Right atrium auricular region (tissue), 2 donors: Measurements from ENCODE around the gene EFTUD2. TPM values are rescaled to one million over a fixed set of nuclear protein-coding genes. Genes with fewer than 3 reads are reported as not detected.
A peak's percentile ranks its signal among the peaks of the same experiment; 100 is the strongest.
"Not testable (repeated sequence)": the region's sequence is repeated elsewhere in the genome, so short reads cannot be mapped to it uniquely, and the experiment has no call there.

Experiments
- DNase-seq: peaks from one replicate; pipeline ENCODE4 v3.0.0-alpha.2; 2019; ENCODE audit warnings: low spot score
- H3K27ac ChIP-seq, 2 donors: fragments of 200-600 bp; sonication (generic); 1 replicate in 1 of 2; 2 replicates in 1 of 2; pipeline ENCODE4 v1.5.1; 2016 to 2019
- H3K27me3 ChIP-seq, 2 donors: fragments of 200-600 bp; sonication (generic); one replicate each; pipeline versions ENCODE4 v1.5.1 to v1.6.0; 2017 to 2019
- H3K36me3 ChIP-seq: fragments of 200-600 bp; sonication (generic); one replicate; pipeline ENCODE4 v1.5.1; 2016
- H3K4me1 ChIP-seq, 2 donors: fragments of 200-600 bp; sonication (generic); one replicate each; pipeline versions ENCODE4 v1.5.1 to v1.6.0; 2017 to 2019
- H3K4me3 ChIP-seq, 2 donors: fragments of 200-600 bp; sonication (generic); 1 replicate in 1 of 2; 2 replicates in 1 of 2; pipeline ENCODE4 v1.5.1; 2017 to 2019; ENCODE audit warnings: mild to moderate bottlenecking in 1 of 2, moderate library complexity in 1 of 2
- H3K9me3 ChIP-seq, 2 donors: fragments of 200-600 bp; sonication (generic); one replicate each; pipeline ENCODE4 v1.5.1; 2019
- total RNA-seq, 2 donors: library from RNA; depleted of rRNA; stranded (reverse); fragments of >200 nt; gene quantifications; one replicate each; pipeline ENCODE4 v1.1.0, GENCODE V29; 2016
- TF ChIP-seq, protein P1 (sequence below), 2 donors: fragments of 200-600 bp; sonication (generic); IDR thresholded peaks; one replicate each; pipeline ENCODE4 v1.5.1; 2019; ENCODE audit warnings: antibody characterized with exemption in 2 of 2

Gene EFTUD2
- total RNA-seq, 2 donors from 2014 or later, result 36.8 to 36.9 TPM

DNA sequence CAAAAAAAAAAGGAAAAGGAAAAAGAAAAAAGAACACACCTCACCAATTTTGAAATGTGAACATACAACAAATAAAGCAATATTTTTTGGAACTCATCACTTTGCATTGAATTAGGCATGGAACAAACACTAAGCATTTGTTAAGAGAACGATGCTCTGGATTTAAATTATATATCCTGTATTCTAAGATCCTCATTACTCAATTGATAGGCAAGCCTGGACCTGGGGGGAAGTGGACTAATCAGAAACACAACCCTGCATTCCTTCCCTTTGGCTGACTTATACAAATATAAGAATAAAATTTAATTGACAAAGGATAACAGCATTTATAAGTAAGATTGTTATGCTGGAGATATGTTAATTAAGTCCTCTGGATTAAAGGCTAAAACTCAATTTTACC lies 71.4 kb downstream of the EFTUD2 start:
- no peaks in the 10 kb centered on the region for H3K36me3 ChIP-seq
- no peaks in the 10 kb centered on the region for H3K9me3 ChIP-seq
- H3K27ac ChIP-seq, result peak overlapping the region; percentile 90 to 94
- H3K4me1 ChIP-seq, result peaks cover 0 to 20% of the 10 kb centered on the region in 2 donors
- H3K27me3 ChIP-seq, result no peaks in the 10 kb centered on the region
- H3K4me3 ChIP-seq, result peak overlapping the region; percentile 75 to 87
- TF ChIP-seq, protein P1, sequence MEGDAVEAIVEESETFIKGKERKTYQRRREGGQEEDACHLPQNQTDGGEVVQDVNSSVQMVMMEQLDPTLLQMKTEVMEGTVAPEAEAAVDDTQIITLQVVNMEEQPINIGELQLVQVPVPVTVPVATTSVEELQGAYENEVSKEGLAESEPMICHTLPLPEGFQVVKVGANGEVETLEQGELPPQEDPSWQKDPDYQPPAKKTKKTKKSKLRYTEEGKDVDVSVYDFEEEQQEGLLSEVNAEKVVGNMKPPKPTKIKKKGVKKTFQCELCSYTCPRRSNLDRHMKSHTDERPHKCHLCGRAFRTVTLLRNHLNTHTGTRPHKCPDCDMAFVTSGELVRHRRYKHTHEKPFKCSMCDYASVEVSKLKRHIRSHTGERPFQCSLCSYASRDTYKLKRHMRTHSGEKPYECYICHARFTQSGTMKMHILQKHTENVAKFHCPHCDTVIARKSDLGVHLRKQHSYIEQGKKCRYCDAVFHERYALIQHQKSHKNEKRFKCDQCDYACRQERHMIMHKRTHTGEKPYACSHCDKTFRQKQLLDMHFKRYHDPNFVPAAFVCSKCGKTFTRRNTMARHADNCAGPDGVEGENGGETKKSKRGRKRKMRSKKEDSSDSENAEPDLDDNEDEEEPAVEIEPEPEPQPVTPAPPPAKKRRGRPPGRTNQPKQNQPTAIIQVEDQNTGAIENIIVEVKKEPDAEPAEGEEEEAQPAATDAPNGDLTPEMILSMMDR (IDR thresholded peaks at IDR 0.05), result no peak
- no peak for DNase-seq

GRCh38 chr17:44826123-44826790 lies 73.0 kb downstream of the EFTUD2 start:
- DNase-seq, result no peak
- Histone ChIP-seq H3K36me3 (no peaks in the 10 kb centered on the region), H3K4me1 (peaks cover 0 to 19% of the 10 kb centered on the region in 2 donors), H3K27ac (peak overlapping the region; percentile 90 to 94), H3K9me3 (no peaks in the 10 kb centered on the region), H3K4me3 (no peak overlapping the region), H3K27me3 (no peaks in the 10 kb centered on the region)
- TF ChIP-seq, protein P1 (IDR thresholded peaks at IDR 0.05), result no peak

DNA sequence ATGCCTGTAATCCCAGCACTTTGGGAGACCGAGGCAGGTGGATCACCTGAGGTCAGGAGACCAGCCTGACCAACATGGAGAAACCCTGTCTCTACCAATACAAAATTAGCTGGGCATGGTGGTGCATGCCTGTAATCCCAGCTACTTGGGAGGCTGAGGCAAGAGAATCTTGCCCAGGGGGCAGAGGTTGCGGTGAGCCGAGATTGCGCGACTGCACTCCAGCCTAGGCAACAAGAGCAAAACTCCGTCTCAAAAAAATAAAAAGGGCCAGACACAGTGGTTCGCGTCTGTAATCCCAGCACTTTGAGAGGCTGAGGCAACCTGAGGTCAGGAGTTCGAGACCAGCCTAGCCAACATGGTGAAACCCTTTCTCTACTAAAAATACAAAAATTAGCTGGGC lies 74.0 kb downstream of the EFTUD2 start:
- H3K27me3 ChIP-seq, H3K9me3 ChIP-seq, H3K4me3 ChIP-seq, DNase-seq, H3K36me3 ChIP-seq: not testable (repeated sequence)
- peaks cover 0 to 18% of the 10 kb centered on the region in 2 donors for H3K4me1 ChIP-seq
- peak overlapping the region in 1 of 2 donors; percentile 94 for H3K27ac ChIP-seq

- H3K36me3 ChIP-seq, result no peaks in the 10 kb centered on the region
- H3K27ac ChIP-seq, result peak overlapping the region; percentile 60 to 79
- peaks cover 0 to 19% of the 10 kb centered on the region in 2 donors for H3K4me1 ChIP-seq
- H3K4me3 ChIP-seq, result no peak overlapping the region
- DNase-seq, result no peak
- H3K27me3 ChIP-seq, result no peaks in the 10 kb centered on the region
- TF ChIP-seq, protein P1 (IDR thresholded peaks at IDR 0.05), result no peak
- H3K9me3 ChIP-seq, result no peaks in the 10 kb centered on the region
Observed at GRCh38 chr17:44820631-44821212, 78.5 kb downstream of the EFTUD2 start.

GRCh38 chr17:44818508-44818907 lies 80.7 kb downstream of the EFTUD2 start:
- H3K9me3 ChIP-seq, H3K27me3 ChIP-seq, DNase-seq, H3K36me3 ChIP-seq, H3K4me3 ChIP-seq: not testable (repeated sequence)
- Histone ChIP-seq H3K4me1 (peaks cover 0 to 19% of the 10 kb centered on the region in 2 donors), H3K27ac (peak overlapping the region in 1 of 2 donors; percentile 79)

DNA sequence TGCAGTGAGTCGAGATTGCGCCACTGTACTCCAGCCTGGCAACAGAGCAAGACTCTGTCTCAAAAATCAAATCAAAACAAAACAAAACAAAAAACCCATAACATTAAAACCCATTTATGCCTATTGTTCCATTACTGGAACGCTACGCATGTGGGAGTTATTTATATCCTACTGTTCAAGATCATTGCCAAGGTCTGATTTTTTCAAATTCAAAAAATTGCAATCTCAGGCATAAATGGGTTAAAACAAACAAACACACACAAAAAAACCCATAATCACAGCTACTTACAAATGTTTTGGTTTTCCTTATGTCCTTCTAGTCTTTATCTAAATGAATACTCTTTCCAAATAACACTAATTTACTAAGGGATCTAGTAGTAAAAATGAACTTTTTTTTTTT lies 87.0 kb downstream of the EFTUD2 start:
- TF ChIP-seq, protein P1 (IDR thresholded peaks at IDR 0.05), result no peak
- Histone ChIP-seq H3K27me3 (no peaks in the 10 kb centered on the region), H3K4me1 (peaks cover 0 to 23% of the 10 kb centered on the region in 2 donors), H3K9me3 (no peaks in the 10 kb centered on the region), H3K27ac (peak overlapping the region; percentile 39 to 43), H3K4me3 (no peak overlapping the region), H3K36me3 (no peaks in the 10 kb centered on the region)
- DNase-seq, result no peak

DNA sequence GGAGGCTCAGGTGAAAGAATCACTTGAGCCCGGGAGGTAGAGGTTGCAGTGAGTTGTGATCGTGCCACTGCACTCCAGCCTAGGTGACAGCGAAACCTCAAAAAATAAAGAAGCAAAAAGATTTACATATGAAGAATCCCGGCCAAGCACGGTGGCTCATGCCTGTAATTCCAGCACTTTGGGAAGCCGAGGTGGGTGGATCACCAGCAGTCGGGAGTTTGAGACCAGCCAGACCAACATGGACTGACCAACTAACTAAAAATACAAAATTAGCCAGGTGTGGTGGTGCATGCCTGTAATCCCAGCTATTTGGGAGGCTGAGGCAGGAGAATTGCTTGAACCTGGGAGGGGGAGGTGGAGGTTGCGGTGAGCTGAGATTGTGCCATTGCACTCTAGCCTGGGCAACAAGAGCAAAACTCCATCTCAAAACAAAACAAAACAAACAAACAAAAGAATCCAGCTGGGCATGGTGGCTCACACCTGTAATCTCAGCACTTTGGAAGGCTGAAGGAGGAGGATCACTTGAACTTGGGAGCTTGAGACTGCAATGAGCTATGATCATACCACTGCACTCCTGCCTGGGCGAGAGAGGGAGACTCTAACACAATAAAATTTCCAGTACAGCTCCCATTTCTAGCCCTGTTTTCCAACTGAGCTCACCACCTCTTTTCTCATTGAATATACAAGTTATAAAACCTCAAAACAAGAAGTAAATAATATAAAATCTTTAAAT lies 90.4 kb downstream of the EFTUD2 start:
- H3K9me3 ChIP-seq, DNase-seq, H3K27me3 ChIP-seq, H3K4me3 ChIP-seq: not testable (repeated sequence)
- Histone ChIP-seq H3K27ac (peak overlapping the region in 1 of 2 donors; percentile 3), H3K36me3 (peaks cover 24% of the 10 kb centered on the region), H3K4me1 (peaks cover 0 to 31% of the 10 kb centered on the region in 2 donors)
